NCI-H1092 treated with DMSO at 0.1 percent for 48 hours (cell line): Measurements from ENCODE around the gene ARPC1B.

Experiments
- DNase-seq: peaks from one replicate; lab custom pipeline; 2025; lab: John Stamatoyannopoulos, UW

Gene ARPC1B

DNA sequence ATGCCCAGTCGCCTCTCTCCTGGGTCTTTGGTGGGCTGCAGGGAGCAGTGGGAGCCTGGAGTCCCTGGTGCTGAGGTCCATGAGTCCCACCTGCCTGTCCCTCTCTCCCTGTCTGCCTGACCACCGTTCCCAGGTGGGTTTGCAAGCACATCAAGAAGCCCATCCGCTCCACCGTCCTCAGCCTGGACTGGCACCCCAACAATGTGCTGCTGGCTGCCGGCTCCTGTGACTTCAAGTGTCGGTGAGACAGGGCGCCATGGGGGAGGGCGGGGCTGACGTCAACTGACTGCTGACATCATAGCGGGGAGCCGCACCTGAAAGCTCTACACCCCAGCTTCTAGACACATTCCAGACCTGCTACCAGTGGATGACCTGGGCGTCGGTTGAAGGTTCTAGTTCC is 15.2 kb downstream of the ARPC1B start:
- DNase-seq: no peak

DNA sequence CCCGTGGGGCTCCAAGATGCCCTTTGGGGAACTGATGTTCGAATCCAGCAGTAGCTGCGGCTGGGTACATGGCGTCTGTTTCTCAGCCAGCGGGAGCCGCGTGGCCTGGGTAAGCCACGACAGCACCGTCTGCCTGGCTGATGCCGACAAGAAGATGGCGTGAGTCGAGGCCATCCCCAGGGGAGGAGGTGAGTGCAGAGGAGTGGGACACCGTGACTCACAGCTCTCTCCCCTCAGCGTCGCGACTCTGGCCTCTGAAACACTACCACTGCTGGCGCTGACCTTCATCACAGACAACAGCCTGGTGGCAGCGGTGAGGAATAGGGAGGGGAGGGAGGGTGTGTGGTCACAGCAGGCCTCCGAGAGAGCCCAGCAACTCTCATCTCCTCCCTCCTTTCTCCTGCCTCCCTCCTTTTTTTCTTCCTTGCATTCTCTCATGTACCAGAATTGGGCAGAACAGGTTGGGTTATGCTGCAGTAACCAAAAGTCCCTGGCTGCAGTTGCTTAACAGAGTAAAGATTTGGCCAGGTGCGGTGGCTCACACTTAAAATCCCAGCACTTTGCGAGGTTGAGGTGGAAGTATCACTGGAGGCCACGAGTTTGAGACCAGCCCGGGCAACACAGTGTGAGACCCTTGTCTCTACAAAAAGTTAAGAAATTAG is 16.5 kb downstream of the ARPC1B start:
- no peak for DNase-seq

- DNase-seq: no peak
These were observed 17.5 kb downstream of the ARPC1B start for GRCh38 chr7:99392046-99392445.

- DNase-seq: peak; percentile 90
These were observed 18.3 kb downstream of the ARPC1B start for GRCh38 chr7:99392659-99393354.

DNA sequence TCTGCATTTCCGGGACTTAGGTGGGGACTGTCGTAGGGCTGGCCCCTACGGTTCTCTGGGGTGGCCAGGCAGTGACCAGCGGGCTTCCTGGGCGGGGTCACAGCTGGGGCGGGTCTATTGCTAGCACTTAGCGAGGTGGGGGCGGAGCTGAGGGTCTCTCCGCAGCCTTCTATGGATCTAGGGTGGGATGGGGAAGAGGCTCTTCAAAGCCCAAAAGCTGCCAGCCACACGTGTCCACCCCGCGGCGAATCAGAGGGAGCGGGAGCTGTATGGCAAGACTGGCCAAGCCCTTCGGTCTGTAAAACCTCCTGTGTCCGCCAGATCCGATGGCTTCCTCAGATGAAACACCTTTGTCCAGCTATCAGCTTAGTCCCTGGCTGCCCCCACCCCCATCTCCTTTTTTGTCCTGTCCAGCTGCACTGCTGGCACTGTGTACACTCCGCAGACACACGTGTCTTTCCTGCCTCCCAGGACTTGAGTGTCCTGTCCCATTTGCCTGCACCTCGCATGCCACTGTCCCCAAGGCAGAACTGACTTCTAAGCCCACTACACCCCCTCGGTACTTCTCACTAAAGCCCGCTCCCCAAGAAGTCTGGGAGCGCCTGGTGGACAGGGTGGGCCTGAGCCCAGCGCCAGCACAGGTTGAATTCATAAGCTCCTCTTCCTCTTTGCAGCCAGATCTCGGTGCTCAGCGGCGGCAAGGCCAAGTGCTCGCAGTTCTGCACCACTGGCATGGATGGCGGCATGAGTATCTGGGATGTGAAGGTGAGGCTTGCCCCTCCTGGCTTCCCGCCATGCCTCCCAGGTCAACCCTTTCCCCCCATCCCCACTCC is 19.0 kb downstream of the ARPC1B start:
- peak; percentile 90 for DNase-seq

DNA sequence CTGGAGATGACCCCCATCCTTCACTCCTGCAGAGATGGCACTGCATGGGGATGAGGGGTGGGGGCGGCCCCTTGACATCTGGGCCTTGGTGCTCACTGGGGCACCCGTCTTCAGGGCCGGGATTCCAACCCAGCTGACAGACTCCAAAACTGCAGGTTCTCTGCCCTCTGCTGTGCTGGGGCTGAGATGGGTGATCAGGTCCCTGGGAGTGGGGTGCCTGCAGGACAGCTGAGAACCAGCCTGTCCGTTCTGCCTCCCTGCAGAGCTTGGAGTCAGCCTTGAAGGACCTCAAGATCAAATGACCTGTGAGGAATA is 19.6 kb downstream of the ARPC1B start:
- DNase-seq: no peak

- DNase-seq: no peak
These were observed 21.2 kb downstream of the ARPC1B start for GRCh38 chr7:99395616-99396327.

DNA sequence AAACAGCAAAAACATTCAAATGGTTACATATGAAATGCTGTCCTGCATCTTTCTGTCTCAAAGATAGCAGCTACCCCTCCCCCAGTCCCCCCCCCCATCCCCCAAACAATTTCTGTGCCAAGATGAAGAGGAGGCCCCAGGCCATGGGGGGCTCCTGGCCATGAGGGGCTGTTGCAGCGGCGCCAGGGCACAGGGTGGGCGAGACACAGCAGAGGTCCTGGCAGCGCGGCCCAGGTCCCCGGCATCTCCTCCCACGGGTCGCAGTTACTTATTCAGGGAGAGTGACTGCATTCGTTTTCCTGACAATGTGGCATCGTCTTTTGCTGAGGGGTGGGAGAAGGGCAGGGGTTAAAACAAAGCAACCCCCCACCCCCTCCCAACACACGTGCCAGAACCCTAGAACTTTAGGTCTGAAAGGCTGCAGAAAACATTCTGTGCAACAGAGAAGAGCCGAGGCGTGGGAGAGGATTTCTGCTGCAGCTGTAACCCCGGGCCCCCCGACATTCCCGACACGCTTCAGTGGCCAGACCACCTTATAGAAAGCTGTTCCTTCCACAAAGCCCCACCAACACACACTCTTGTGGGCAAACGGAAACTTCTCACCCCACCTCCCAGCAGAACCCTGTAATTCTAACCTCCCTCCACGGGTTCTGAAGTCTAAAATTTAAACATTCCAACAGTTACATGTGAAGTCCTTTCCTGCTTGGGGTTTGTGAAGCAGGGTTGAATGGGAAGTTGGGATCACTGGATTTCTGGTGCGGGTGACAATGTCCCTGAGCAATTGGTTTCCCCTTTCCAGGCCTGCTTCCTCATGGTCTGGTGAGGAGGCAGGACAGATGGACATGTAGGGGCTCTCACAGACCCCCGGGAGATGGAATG is 22.1 kb downstream of the ARPC1B start:
- DNase-seq: no peak

DNA sequence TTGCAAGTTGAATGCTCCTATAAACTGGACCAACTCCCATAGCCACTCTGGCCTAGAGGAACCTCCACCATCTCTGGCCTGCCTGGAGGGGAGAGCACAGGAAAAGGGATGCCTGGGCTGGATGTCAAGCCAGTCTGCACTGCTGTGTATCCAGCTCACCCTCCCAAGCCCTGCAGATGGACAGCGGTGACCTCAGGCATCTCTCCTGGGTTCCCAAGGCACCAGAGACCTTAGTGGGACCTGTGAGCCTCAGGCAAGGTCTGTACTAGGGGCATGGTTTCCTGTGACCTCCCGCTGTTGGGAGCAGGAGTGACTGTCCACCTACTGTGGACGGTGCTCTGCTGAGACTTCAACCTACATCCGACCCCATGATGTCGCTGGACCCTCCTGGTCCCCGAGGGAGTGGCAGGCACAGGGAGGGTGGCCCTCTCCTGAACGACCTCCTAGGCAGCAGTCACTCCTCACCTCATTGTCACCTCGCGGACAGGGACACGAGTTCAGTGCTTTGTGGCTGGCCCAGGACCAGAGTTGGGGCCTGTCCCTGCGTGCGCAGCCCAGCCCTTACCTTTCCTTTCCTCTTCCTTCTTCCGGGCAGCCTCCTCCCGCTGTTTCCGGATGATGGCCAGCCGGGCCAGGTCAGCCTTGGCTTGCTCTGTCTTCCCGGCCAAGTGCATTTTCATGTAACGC is 22.9 kb downstream of the ARPC1B start:
- DNase-seq: no peak

- no peak for DNase-seq
These were observed 24.4 kb downstream of the ARPC1B start for GRCh38 chr7:99398891-99399445.

DNA sequence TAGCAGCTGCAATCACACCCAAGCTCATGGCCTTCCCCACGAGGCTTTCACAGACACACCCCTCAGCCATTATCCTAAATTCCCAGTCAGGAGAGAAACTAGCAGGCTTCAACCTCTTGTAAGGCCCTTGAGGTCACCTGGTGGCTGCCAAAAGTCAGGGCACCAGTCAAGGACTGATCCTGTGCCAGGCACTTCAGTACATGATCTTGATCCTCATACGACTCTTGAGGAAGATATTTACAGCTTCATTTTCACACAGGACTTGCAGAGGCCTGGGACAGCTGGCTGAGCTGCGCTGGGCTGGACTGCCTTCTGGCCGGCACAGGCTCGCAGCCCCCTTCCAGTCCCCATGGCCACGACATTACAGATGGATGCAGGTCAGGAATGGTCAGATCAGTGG is 25.1 kb downstream of the ARPC1B start:
- DNase-seq: no peak

DNA sequence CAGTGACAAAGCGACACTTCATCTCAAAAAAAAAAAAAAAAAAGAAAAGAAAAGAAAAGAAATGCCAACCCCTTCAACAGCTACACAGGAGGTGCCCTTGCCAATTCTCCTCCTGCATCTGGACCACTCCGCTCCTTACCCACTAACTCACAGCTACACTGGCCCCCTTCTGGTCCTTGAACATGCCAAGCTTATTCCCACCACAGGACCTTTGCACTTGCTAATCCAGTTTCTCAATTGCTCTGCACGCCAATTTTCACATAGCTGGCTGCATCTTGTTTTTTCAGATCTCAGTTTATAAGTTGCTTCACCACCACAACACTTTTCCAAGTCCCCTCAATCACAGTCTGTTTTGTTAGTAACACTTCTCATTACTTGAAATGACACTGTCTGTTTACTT is 28.3 kb downstream of the ARPC1B start:
- no peak for DNase-seq

GRCh38 chr7:99403764-99404163 is 29.2 kb downstream of the ARPC1B start:
- DNase-seq: no peak

GRCh38 chr7:99404235-99404976 is 29.9 kb downstream of the ARPC1B start:
- no peak for DNase-seq

- DNase-seq: no peak
These were observed 30.4 kb downstream of the ARPC1B start for GRCh38 chr7:99404977-99405320.

- no peak for DNase-seq
These were observed 32.0 kb downstream of the ARPC1B start for GRCh38 chr7:99406557-99406956.

- peak; percentile 35 for DNase-seq
These were observed 33.4 kb downstream of the ARPC1B start for GRCh38 chr7:99407872-99408378.

- peak; percentile 99 for DNase-seq
These were observed 34.1 kb downstream of the ARPC1B start, which contains the start of the genes BUD31 and PDAP1 for GRCh38 chr7:99408379-99409191. Gene BUD31, plus strand, starts transcription at chr7:99408969. Its CDS starts 2,124 bp downstream, at chr7:99411093. Gene PDAP1, minus strand, starts transcription at chr7:99408597. Its CDS starts 49 bp downstream, at chr7:99408548.

DNA sequence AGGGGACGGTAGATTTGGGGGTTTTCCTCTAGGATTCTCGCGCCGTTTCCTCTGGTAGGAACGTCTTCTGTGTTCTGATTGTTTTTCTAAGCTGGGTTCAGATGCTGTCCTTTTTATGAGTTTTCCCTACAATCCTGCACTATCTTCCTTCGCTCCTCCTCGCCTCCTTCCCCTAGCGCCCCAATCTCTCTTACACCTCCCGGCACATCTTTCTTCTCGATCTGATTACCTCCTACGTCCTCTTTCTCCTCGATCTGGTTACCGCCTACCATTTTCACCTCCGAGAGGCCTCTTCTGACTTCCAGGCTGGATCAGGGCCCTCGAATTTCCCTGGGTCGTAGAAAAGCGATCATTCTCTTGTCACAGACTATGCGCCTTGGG is 34.7 kb downstream of the ARPC1B start:
- no peak for DNase-seq
